ENCODE results near the gene SPATA6L. TPM values are rescaled to one million over a fixed set of nuclear protein-coding genes. Genes with fewer than 3 reads are reported as not detected.
"Not testable (repeated sequence)": the region's sequence is repeated elsewhere in the genome, so short reads cannot be mapped to it uniquely, and the experiment has no call there.

Gene SPATA6L
- polyA plus RNA-seq, 1 donor = 0.47 TPM

- DNase-seq (ENCODE audit: low read depth) = no peak
Measured at GRCh38 chr9:4677392-4677791, 11.1 kb upstream of the SPATA6L start.

- DNase-seq (ENCODE audit: low read depth) = no peak
Measured at GRCh38 chr9:4674783-4675182, 8.5 kb upstream of the SPATA6L start.

GRCh38 chr9:4671737-4672136 is 5.5 kb upstream of the SPATA6L start:
- no peak for DNase-seq (ENCODE audit: low read depth)

- DNase-seq (ENCODE audit: low read depth) = no peak
Measured at GRCh38 chr9:4670591-4670990, 4.3 kb upstream of the SPATA6L start.

- DNase-seq (ENCODE audit: low read depth) = no peak
Measured at GRCh38 chr9:4669890-4670289, 3.6 kb upstream of the SPATA6L start.

- no peak for DNase-seq (ENCODE audit: low read depth)
Measured at GRCh38 chr9:4668604-4669003, 2.3 kb upstream of the SPATA6L start.

GRCh38 chr9:4667681-4668080 is 1.4 kb upstream of the SPATA6L start:
- DNase-seq (ENCODE audit: low read depth) = no peak

- no peak for DNase-seq (ENCODE audit: low read depth)
Measured at GRCh38 chr9:4665357-4665756, 923 bp downstream of the SPATA6L start.

- no peak for DNase-seq (ENCODE audit: low read depth)
Measured at GRCh38 chr9:4663956-4664355, 2.3 kb downstream of the SPATA6L start.

GRCh38 chr9:4662989-4663792 is 3.1 kb downstream of the SPATA6L start:
- no peak for DNase-seq (ENCODE audit: low read depth)

- no peak for DNase-seq (ENCODE audit: low read depth)
Measured at GRCh38 chr9:4662108-4662988, 3.9 kb downstream of the SPATA6L start, which contains the start of gene PLPP6. TSS of gene PLPP6 (plus strand) at chr9:4662294. CDS start at chr9:4662376, 82 bp downstream.

- DNase-seq (ENCODE audit: low read depth) = no peak
Measured at GRCh38 chr9:4661611-4662010, 4.7 kb downstream of the SPATA6L start.

GRCh38 chr9:4661165-4661564 is 5.1 kb downstream of the SPATA6L start:
- DNase-seq (ENCODE audit: low read depth) = no peak

GRCh38 chr9:4660665-4661064 is 5.6 kb downstream of the SPATA6L start:
- not testable (repeated sequence) for DNase-seq (ENCODE audit: low read depth)

GRCh38 chr9:4657426-4658159 is 8.7 kb downstream of the SPATA6L start:
- no peak for DNase-seq (ENCODE audit: low read depth)

GRCh38 chr9:4656621-4657020 is 9.7 kb downstream of the SPATA6L start:
- DNase-seq (ENCODE audit: low read depth) = no peak

GRCh38 chr9:4656196-4656595 is 10.1 kb downstream of the SPATA6L start:
- DNase-seq (ENCODE audit: low read depth) = not testable (repeated sequence)

- no peak for DNase-seq (ENCODE audit: low read depth)
Measured at GRCh38 chr9:4654538-4654937, 11.7 kb downstream of the SPATA6L start.

GRCh38 chr9:4654084-4654483 is 12.2 kb downstream of the SPATA6L start:
- no peak for DNase-seq (ENCODE audit: low read depth)

GRCh38 chr9:4642351-4642750 is 23.9 kb downstream of the SPATA6L start:
- no peak for DNase-seq (ENCODE audit: low read depth)

- DNase-seq (ENCODE audit: low read depth) = no peak
Measured at GRCh38 chr9:4640027-4640426, 26.3 kb downstream of the SPATA6L start.

- DNase-seq (ENCODE audit: low read depth) = no peak
Measured at GRCh38 chr9:4639420-4639819, 26.9 kb downstream of the SPATA6L start.
